Neural cell (in vitro differentiated cells): ENCODE results near the gene ATP5PD.

Source experiments
- CTCF ChIP-seq: fragments of 450-650 bp; IDR thresholded peaks from 2 replicates; pipeline ENCODE4 v1.5.1; 2014; ENCODE audit warnings: antibody characterized with exemption, mild to moderate bottlenecking, moderate library complexity; ENCODE audit not compliant: poor library complexity, severe bottlenecking
- EP300 ChIP-seq: fragments of 450-650 bp; conservative IDR thresholded peaks from 2 replicates; pipeline ENCODE4 v1.6.1; 2014; ENCODE audit warnings: antibody characterized with exemption, mild to moderate bottlenecking, moderate library complexity; ENCODE audit not compliant: poor library complexity, severe bottlenecking
- EZH2 ChIP-seq: fragments of 200-600, 300-800 bp; shearing (Covaris generic), sonication (generic); IDR thresholded peaks from 2 replicates; pipeline ENCODE4 v1.6.1; 2014; ENCODE audit warnings: antibody characterized with exemption, low read length, borderline replicate concordance, mild to moderate bottlenecking; ENCODE audit not compliant: insufficient read depth, poor library complexity, severe bottlenecking
- MXI1 ChIP-seq: fragments of 450-650 bp; conservative IDR thresholded peaks from 2 replicates; pipeline ENCODE4 v1.6.1; 2014; ENCODE audit warnings: antibody characterized with exemption, mild to moderate bottlenecking; ENCODE audit not compliant: poor library complexity, severe bottlenecking
- POLR2AphosphoS5 ChIP-seq: IDR thresholded peaks from 2 replicates; pipeline ENCODE4 v1.6.1; 2012
- RAD21 ChIP-seq: fragments of 450-650 bp; conservative IDR thresholded peaks from 2 replicates; pipeline ENCODE4 v1.6.1; 2014; ENCODE audit warnings: antibody characterized with exemption, mild to moderate bottlenecking, moderate library complexity
- REST ChIP-seq: IDR thresholded peaks from 2 replicates; pipeline ENCODE4 v1.6.1; 2012; ENCODE audit warnings: borderline replicate concordance
- SMC3 ChIP-seq: fragments of 450-650 bp; conservative IDR thresholded peaks from 2 replicates; pipeline ENCODE4 v1.6.1; 2014; ENCODE audit warnings: antibody characterized with exemption, mild to moderate bottlenecking, moderate library complexity; ENCODE audit not compliant: poor library complexity
- TAF1 ChIP-seq: IDR thresholded peaks from 2 replicates; pipeline ENCODE4 v1.6.1; 2012; ENCODE audit warnings: low read depth

- no peak for TF ChIP-seq EZH2
- TF ChIP-seq CTCF = no peak
- TF ChIP-seq POLR2AphosphoS5 = no peak
- no peak for TF ChIP-seq SMC3
- no peak for TF ChIP-seq RAD21
- no peak for TF ChIP-seq REST
- no peak for TF ChIP-seq EP300
- TF ChIP-seq MXI1 = no peak
- no peak for TF ChIP-seq TAF1
Observed at GRCh38 chr17:75073618-75074047, 26.9 kb upstream of the ATP5PD start.
